ENCODE data around the gene NLRC4.
A peak's percentile ranks its signal among the peaks of the same experiment; 100 is the strongest.

GRCh38 chr2:32212295-32212694 is 52.4 kb downstream of the NLRC4 start:
- no peak for TF ChIP-seq MAZ (IDR thresholded peaks at IDR 0.05; ENCODE audit: borderline replicate concordance, low read depth, low read length)
- no peak for TF ChIP-seq POLR2A (IDR thresholded peaks at IDR 0.05; ENCODE audit: low read depth, low read length)
- TF ChIP-seq, protein P1, sequence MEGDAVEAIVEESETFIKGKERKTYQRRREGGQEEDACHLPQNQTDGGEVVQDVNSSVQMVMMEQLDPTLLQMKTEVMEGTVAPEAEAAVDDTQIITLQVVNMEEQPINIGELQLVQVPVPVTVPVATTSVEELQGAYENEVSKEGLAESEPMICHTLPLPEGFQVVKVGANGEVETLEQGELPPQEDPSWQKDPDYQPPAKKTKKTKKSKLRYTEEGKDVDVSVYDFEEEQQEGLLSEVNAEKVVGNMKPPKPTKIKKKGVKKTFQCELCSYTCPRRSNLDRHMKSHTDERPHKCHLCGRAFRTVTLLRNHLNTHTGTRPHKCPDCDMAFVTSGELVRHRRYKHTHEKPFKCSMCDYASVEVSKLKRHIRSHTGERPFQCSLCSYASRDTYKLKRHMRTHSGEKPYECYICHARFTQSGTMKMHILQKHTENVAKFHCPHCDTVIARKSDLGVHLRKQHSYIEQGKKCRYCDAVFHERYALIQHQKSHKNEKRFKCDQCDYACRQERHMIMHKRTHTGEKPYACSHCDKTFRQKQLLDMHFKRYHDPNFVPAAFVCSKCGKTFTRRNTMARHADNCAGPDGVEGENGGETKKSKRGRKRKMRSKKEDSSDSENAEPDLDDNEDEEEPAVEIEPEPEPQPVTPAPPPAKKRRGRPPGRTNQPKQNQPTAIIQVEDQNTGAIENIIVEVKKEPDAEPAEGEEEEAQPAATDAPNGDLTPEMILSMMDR (conservative IDR thresholded peaks at IDR 0.05; ENCODE audit: low read depth, low read length): 0 out of 2 replicates have a peak, but pooled peaks have one; percentile 16
- TF ChIP-seq MAFK (IDR thresholded peaks at IDR 0.05; ENCODE audit: low read depth, low read length): no peak
- TF ChIP-seq RAD21 (IDR thresholded peaks at IDR 0.05; ENCODE audit: low read length): peak; percentile 20; the same call in 1 of the 2 replicates
- no peak for TF ChIP-seq BHLHE40 (IDR thresholded peaks at IDR 0.05; ENCODE audit: low read depth, low read length)
- no peak for TF ChIP-seq FOS (IDR thresholded peaks at IDR 0.05; ENCODE audit: low read depth, low read length)
- TF ChIP-seq, protein P2, sequence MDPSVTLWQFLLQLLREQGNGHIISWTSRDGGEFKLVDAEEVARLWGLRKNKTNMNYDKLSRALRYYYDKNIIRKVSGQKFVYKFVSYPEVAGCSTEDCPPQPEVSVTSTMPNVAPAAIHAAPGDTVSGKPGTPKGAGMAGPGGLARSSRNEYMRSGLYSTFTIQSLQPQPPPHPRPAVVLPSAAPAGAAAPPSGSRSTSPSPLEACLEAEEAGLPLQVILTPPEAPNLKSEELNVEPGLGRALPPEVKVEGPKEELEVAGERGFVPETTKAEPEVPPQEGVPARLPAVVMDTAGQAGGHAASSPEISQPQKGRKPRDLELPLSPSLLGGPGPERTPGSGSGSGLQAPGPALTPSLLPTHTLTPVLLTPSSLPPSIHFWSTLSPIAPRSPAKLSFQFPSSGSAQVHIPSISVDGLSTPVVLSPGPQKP (IDR thresholded peaks at IDR 0.05; ENCODE audit: borderline replicate concordance, low read depth, low read length): no peak
- TF ChIP-seq RFX5 (IDR thresholded peaks at IDR 0.05; ENCODE audit: low read depth, low read length): no peak
- TF ChIP-seq SMC3 (IDR thresholded peaks at IDR 0.05; ENCODE audit: low read depth, low read length): no peak
